Fibroblast of the aortic adventitia (primary cell): ENCODE measurements around the gene RMI1. TPM values are rescaled to one million over a fixed set of nuclear protein-coding genes. Genes with fewer than 3 reads are reported as not detected.

Experiments used
- DNase-seq: peaks from one replicate; pipeline ENCODE4 v3.0.0-alpha.2; 2010; ENCODE audit warnings: low read depth
- H3K4me3 ChIP-seq: 2 replicates; pipeline ENCODE4 v1.5.1; 2011; ENCODE audit warnings: low read depth, mild to moderate bottlenecking, control low read depth, low read length, moderate library complexity
- CTCF ChIP-seq: IDR thresholded peaks from 2 replicates; pipeline ENCODE4 v1.5.1; 2011; ENCODE audit warnings: mild to moderate bottlenecking, low read length, control low read depth, inconsistent platforms; ENCODE audit not compliant: insufficient read depth
- total RNA-seq: library from RNA; depleted of rRNA; stranded (reverse); fragments of >200 nt; gene quantifications from 2 replicates; pipeline ENCODE4 v1.2.3, GENCODE V29; 2012; ENCODE audit warnings: low replicate concordance

The RMI1 gene
- 1.2 and 17.0 TPM in 2 replicates for total RNA-seq

GRCh38 chr9:83980395-83981125 is at the start of gene RMI1:
Gene RMI1, plus strand, starts transcription at chr9:83980805. Its CDS starts 20,182 bp downstream, at chr9:84000987.
- no peak for TF ChIP-seq CTCF
- peak within 1 kb of the TSS; percentile 99 for H3K4me3 ChIP-seq
- peak; percentile 98 for DNase-seq

GRCh38 chr9:83930881-83931280 is 49.7 kb upstream of the RMI1 start:
- no peak for DNase-seq
- no peak for TF ChIP-seq CTCF
- H3K4me3 ChIP-seq, result no peak overlapping the region

GRCh38 chr9:83932011-83932410 is 48.6 kb upstream of the RMI1 start:
- no peak for DNase-seq
- no peak overlapping the region for H3K4me3 ChIP-seq
- TF ChIP-seq CTCF, result no peak

- no peak overlapping the region for H3K4me3 ChIP-seq
- TF ChIP-seq CTCF, result no peak
- DNase-seq, result no peak
Measured at GRCh38 chr9:83932851-83933250, 47.8 kb upstream of the RMI1 start.

GRCh38 chr9:83933790-83934189 is 46.8 kb upstream of the RMI1 start:
- no peak for TF ChIP-seq CTCF
- H3K4me3 ChIP-seq, result no peak overlapping the region
- DNase-seq, result peak; percentile 75

GRCh38 chr9:83934569-83935275 is 45.9 kb upstream of the RMI1 start:
- DNase-seq, result peak; percentile 73
- TF ChIP-seq CTCF, result no peak
- H3K4me3 ChIP-seq, result no peak overlapping the region
